ENCODE measurements around the gene FERMT3.

The FERMT3 gene

GRCh38 chr11:64185693-64186491, 20.6 kb upstream of the FERMT3 start, which contains the start of gene STIP1:
Gene STIP1 (plus strand): TSS chr11:64186171. CDS start chr11:64186262, 91 bp downstream.
- H3K4me3 ChIP-seq (ENCODE audit: low read depth, low read length) = peak within 1 kb of the TSS; percentile 65
- TF ChIP-seq CTCF (IDR thresholded peaks at IDR 0.05; ENCODE audit: low read depth, low read length) = 0 out of 2 replicates have a peak, but pooled peaks have one; percentile 14
- peak; percentile 93 for DNase-seq

GRCh38 chr11:64186492-64187165, 19.9 kb upstream of the FERMT3 start:
- DNase-seq = no peak
- TF ChIP-seq CTCF (IDR thresholded peaks at IDR 0.05; ENCODE audit: low read depth, low read length) = no peak
- Histone ChIP-seq H3K4me3 (ENCODE audit: low read depth, low read length) (no peak overlapping the region), H3K4me1 (no peaks in the 10 kb centered on the region), H3K27me3 (no peaks in the 10 kb centered on the region), H3K36me3 (peaks cover 11% of the 10 kb centered on the region), H3K9me3 (no peaks in the 10 kb centered on the region)

More at GRCh38 chr11:64185693-64186491, 20.6 kb upstream of the FERMT3 start, which contains the start of gene STIP1:
- Histone ChIP-seq H3K27me3 (no peaks in the 10 kb centered on the region), H3K4me1 (no peaks in the 10 kb centered on the region; the same call in 1 of the 2 replicates), H3K9me3 (no peaks in the 10 kb centered on the region), H3K36me3 (peaks cover 11% of the 10 kb centered on the region)

- H3K36me3 ChIP-seq = peaks cover 56% of the 10 kb centered on the region
- no peaks in the 10 kb centered on the region for H3K4me1 ChIP-seq
- no peaks in the 10 kb centered on the region for H3K9me3 ChIP-seq
- DNase-seq = no peak
- no peaks in the 10 kb centered on the region for H3K27me3 ChIP-seq
- TF ChIP-seq CTCF (IDR thresholded peaks at IDR 0.05; ENCODE audit: low read depth, low read length) = no peak
- H3K4me3 ChIP-seq (ENCODE audit: low read depth, low read length) = no peak overlapping the region
Observed at GRCh38 chr11:64192434-64192833, 14.1 kb upstream of the FERMT3 start.

GRCh38 chr11:64196626-64197025, 9.9 kb upstream of the FERMT3 start:
- H3K9me3 ChIP-seq = no peaks in the 10 kb centered on the region
- H3K27me3 ChIP-seq = no peaks in the 10 kb centered on the region
- no peak for TF ChIP-seq CTCF (IDR thresholded peaks at IDR 0.05; ENCODE audit: low read depth, low read length)
- no peak for DNase-seq
- peaks cover 56% of the 10 kb centered on the region for H3K36me3 ChIP-seq
- H3K4me1 ChIP-seq = no peaks in the 10 kb centered on the region
- H3K4me3 ChIP-seq (ENCODE audit: low read depth, low read length) = no peak overlapping the region

GRCh38 chr11:64198511-64198910, 8.0 kb upstream of the FERMT3 start:
- Histone ChIP-seq H3K9me3 (no peaks in the 10 kb centered on the region), H3K27me3 (no peaks in the 10 kb centered on the region), H3K36me3 (peaks cover 57% of the 10 kb centered on the region), H3K4me1 (no peaks in the 10 kb centered on the region), H3K4me3 (ENCODE audit: low read depth, low read length) (no peak overlapping the region)
- TF ChIP-seq CTCF (IDR thresholded peaks at IDR 0.05; ENCODE audit: low read depth, low read length) = no peak
- no peak for DNase-seq

- no peaks in the 10 kb centered on the region for H3K9me3 ChIP-seq
- peaks cover 50% of the 10 kb centered on the region for H3K36me3 ChIP-seq
- no peak for DNase-seq
- H3K27me3 ChIP-seq = no peaks in the 10 kb centered on the region
- H3K4me3 ChIP-seq (ENCODE audit: low read depth, low read length) = no peak overlapping the region
- H3K4me1 ChIP-seq = no peaks in the 10 kb centered on the region
- TF ChIP-seq CTCF (IDR thresholded peaks at IDR 0.05; ENCODE audit: low read depth, low read length) = no peak
Observed at GRCh38 chr11:64201543-64201942, 5.0 kb upstream of the FERMT3 start.
